SK-N-MC (cell line): ENCODE data around the gene TTC7B.

Experiments used
- DNase-seq: peaks from one replicate; pipeline ENCODE4 v3.0.0-alpha.2; 2011; ENCODE audit warnings: low read depth, low spot score
- H3K27ac ChIP-seq: fragments of 200-600 bp; sonication (generic); 2 replicates; pipeline ENCODE4 v1.5.1; 2016; ENCODE audit warnings: mixed run types
- H3K36me3 ChIP-seq: fragments of 200-600 bp; sonication (generic); 2 replicates; pipeline ENCODE4 v1.6.1; 2017; ENCODE audit warnings: antibody characterized with exemption, low read length, mixed read lengths; ENCODE audit not compliant: insufficient read depth
- H3K4me3 ChIP-seq: fragments of 200-600 bp; sonication (generic); 2 replicates; pipeline ENCODE4 v1.5.1; 2016
- H3K9ac ChIP-seq: fragments of 200-600 bp; sonication (generic); 2 replicates; pipeline ENCODE4 v1.8.0; 2017; ENCODE audit warnings: mixed run types, mixed read lengths; ENCODE audit not compliant: insufficient read length
- H3K9me3 ChIP-seq: fragments of 200-600 bp; sonication (generic); 2 replicates; pipeline ENCODE4 v1.6.1; 2017; ENCODE audit warnings: low read depth, mild to moderate bottlenecking, antibody characterized with exemption, low read length, moderate library complexity, mixed read lengths
- EZH2 ChIP-seq: fragments of 200-600 bp; sonication (generic); IDR thresholded peaks from one replicate; pipeline ENCODE4 v1.6.1; 2017; ENCODE audit warnings: antibody characterized with exemption
- FOXP2 ChIP-seq: optimal IDR thresholded peaks from 2 replicates; pipeline ENCODE3; 2011; ENCODE audit warnings: mild to moderate bottlenecking, moderate library complexity; ENCODE audit not compliant: insufficient read depth; ENCODE audit errors: extremely low read length, control extremely low read depth
- POLR2AphosphoS5 ChIP-seq: IDR thresholded peaks from 2 replicates; pipeline ENCODE4 v1.6.1; 2012; ENCODE audit warnings: mild to moderate bottlenecking, low read depth, low read length, borderline replicate concordance

Gene TTC7B

DNA sequence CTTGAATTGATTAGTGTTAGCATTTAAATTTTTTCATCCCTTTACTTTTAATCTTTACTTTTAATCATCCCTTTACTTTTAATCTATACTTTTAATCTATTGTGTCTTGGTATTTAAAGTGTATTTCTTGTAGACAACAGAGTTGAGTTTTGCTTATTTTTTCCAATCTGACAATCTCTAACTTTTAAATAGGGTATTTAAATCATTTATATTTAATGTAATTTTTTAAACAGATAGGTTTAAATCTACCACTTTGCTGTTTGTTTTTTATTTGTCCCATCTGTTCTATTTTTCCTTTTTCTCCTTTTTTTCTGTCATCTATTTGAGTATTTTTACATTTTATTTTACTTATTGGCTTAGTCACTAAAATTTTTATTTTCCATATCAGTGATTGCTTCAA is 68.3 kb downstream of the TTC7B start:
- Histone ChIP-seq H3K4me3 (no peak overlapping the region), H3K9ac (no peak overlapping the region), H3K36me3 (no peaks in the 10 kb centered on the region), H3K9me3 (no peaks in the 10 kb centered on the region), H3K27ac (no peak overlapping the region)
- TF ChIP-seq POLR2AphosphoS5 (no peak), EZH2 (no peak), FOXP2 (no peak)
- DNase-seq = no peak

GRCh38 chr14:90743826-90744225 is 72.4 kb downstream of the TTC7B start:
- Histone ChIP-seq H3K36me3 (no peaks in the 10 kb centered on the region), H3K27ac (no peak overlapping the region), H3K9me3 (no peaks in the 10 kb centered on the region), H3K4me3 (no peak overlapping the region), H3K9ac (no peak overlapping the region)
- no peak for DNase-seq
- TF ChIP-seq EZH2 (no peak), POLR2AphosphoS5 (no peak), FOXP2 (no peak)

DNA sequence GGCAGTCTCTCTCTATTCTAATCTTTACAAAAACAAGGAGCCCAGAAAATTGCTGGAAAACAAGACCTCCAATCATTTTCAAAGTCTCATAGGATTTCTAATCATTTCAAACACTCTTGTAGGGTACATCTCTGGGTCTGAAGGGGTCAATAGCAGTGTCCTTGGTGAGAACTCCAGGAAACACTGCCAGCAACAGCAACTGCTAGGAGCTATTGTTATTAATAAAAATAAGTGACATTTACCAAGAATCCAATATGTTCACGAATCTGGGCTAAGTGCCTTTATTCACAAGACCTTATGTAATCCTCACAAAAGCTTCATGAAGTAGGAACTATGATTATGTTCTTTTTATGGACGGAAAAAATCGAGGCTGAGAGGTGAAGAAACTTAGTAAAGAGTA is 72.8 kb downstream of the TTC7B start:
- no peak for DNase-seq
- TF ChIP-seq FOXP2 (no peak), POLR2AphosphoS5 (no peak), EZH2 (no peak)
- Histone ChIP-seq H3K27ac (no peak overlapping the region), H3K9me3 (no peaks in the 10 kb centered on the region), H3K9ac (no peak overlapping the region), H3K36me3 (no peaks in the 10 kb centered on the region), H3K4me3 (no peak overlapping the region)

- Histone ChIP-seq H3K9ac (no peak overlapping the region), H3K4me3 (no peak overlapping the region), H3K36me3 (no peaks in the 10 kb centered on the region), H3K27ac (no peak overlapping the region), H3K9me3 (no peaks in the 10 kb centered on the region)
- TF ChIP-seq FOXP2 = no peak
- TF ChIP-seq EZH2 = no peak
- no peak for TF ChIP-seq POLR2AphosphoS5
- no peak for DNase-seq
Observed at GRCh38 chr14:90742729-90743128, 73.5 kb downstream of the TTC7B start.

DNA sequence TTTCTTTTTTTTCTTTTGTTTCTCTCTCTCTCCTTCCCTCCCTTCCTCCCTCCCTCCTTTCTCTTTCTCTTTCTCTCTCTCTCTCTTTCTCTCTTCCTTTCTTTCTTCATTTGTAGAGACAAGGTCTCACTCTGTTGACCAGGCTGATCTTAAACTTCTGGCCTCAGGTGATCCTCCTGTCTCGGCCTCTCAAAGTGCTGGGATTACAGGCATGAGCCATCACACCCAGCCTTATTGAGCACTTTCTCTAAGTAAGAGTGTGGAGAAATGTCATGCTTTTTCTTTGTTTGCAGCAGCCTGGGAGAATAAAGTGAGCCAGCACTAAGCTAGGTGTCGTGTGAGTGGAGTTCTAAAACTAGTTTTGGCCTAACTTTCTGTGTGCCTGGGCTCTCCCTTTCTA is 74.0 kb downstream of the TTC7B start:
- no peak for DNase-seq
- Histone ChIP-seq H3K9ac (no peak overlapping the region), H3K9me3 (no peaks in the 10 kb centered on the region), H3K27ac (no peak overlapping the region), H3K36me3 (no peaks in the 10 kb centered on the region), H3K4me3 (no peak overlapping the region)
- no peak for TF ChIP-seq EZH2
- no peak for TF ChIP-seq FOXP2
- TF ChIP-seq POLR2AphosphoS5 = no peak

GRCh38 chr14:90741682-90741946 is 74.6 kb downstream of the TTC7B start:
- H3K27ac ChIP-seq = no peak overlapping the region
- DNase-seq = no peak

GRCh38 chr14:90740946-90741681 is 75.1 kb downstream of the TTC7B start:
- Histone ChIP-seq H3K36me3 (no peaks in the 10 kb centered on the region), H3K27ac (no peak overlapping the region), H3K9ac (no peak overlapping the region), H3K4me3 (no peak overlapping the region), H3K9me3 (no peaks in the 10 kb centered on the region)
- TF ChIP-seq EZH2 = no peak
- TF ChIP-seq FOXP2 = no peak
- no peak for TF ChIP-seq POLR2AphosphoS5
- DNase-seq = no peak

More at GRCh38 chr14:90741682-90741946, 74.6 kb downstream of the TTC7B start:
- no peak overlapping the region for H3K4me3 ChIP-seq
- no peaks in the 10 kb centered on the region for H3K36me3 ChIP-seq
- H3K9ac ChIP-seq = no peak overlapping the region
- TF ChIP-seq POLR2AphosphoS5 (no peak), EZH2 (no peak), FOXP2 (no peak)
- H3K9me3 ChIP-seq = no peaks in the 10 kb centered on the region

DNA sequence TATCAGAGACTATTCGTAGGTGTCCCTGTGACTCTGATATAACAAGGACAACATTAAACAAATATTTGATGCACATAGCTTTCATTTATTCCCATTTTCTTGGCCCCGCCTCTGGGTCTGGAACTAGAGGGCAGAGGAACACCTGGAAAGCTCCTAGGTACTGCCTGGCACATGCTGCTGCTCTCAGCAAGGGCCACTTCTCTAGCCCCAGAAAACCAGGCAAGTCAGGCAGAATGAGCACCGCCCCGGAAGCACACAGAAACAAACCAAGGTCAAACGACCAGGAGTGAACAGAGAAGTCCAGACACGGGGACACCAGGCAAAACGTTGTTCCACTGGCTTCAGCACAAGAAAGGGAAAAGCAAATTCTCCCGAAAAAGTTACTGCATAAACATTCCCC is 76.1 kb downstream of the TTC7B start:
- no peak overlapping the region for H3K27ac ChIP-seq
- no peak overlapping the region for H3K4me3 ChIP-seq
- no peaks in the 10 kb centered on the region for H3K36me3 ChIP-seq
- TF ChIP-seq FOXP2 (no peak), EZH2 (no peak), POLR2AphosphoS5 (no peak)
- no peak overlapping the region for H3K9ac ChIP-seq
- no peaks in the 10 kb centered on the region for H3K9me3 ChIP-seq
- DNase-seq = no peak
